Fibroblast of upper back skin (primary cell): ENCODE results near the gene ZNF101.

Experiments used
- DNase-seq: peaks from one replicate; pipeline ENCODE4 v3.0.0-alpha.2; 2013

The ZNF101 gene

DNA sequence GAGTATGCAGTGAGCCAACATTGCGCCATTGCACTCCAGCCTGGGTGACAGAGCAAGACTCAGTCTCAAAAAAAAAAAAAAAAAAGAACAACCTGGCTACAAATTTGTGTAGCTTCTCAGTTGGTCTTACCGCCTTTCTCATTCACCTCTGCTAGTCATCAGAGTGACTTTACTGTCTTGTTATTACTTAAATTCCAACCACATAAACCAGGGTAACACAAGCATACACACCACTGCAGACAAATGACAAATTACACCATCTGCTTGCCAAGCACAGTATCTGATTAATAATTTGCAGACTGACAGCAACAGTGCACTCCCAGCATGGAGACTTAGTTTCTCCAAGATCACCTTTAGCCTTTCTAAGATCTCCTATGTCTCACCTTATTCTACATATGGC is 53.3 kb downstream of the ZNF101 start:
- DNase-seq, result no peak

DNA sequence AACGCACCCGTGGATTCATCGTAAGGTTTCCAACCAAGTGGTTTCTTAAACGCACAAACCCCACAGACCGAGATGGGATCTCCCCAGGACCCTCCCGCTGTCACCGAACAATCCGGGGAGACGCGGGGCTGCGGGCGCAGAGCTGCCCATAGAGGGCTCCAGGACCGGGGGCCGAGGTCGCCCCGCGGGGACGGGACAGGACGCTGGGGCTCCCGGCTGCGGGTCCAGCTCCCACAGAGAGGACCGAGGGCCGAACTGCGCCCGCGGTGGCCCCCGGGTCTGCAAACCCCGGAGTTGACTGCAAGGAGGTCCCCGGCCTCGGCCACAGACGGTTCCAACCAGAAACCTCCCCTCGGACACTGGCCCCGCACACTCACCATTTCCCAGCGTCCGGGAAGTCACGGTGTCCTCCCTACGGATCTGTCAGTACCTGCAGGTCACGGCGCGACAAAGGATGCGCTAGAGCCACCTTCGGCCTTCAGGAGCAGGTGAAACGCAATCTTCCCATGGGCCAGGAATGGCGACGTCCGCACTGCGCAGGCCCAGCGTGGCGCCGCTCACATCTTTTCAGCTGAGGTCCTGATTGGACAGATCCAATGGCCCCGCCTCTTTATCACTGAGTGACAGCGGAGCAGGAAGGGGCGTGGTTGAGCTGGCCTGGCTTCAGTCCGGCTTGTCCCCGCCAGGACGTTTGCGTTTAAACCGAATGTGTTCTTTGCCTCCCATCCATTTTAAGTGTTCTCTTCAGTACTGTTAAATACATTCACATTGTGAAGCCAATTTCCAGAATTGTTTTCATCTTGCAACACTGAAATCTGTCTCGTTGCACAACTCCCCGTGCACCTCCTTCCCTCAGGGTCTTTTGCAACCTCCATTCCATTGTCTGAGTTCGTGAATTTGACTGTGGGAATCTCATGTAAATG is 64.2 kb downstream of the ZNF101 start, which contains the start of gene ZNF14:
Gene ZNF14 (minus strand): TSS at position 534 of the 923 bp plus-strand sequence. CDS start 154 bp downstream, at position 380.
- peak; percentile 91 for DNase-seq
